ENCODE measurements around the gene ANK2. TPM values are rescaled to one million over a fixed set of nuclear protein-coding genes. Genes with fewer than 3 reads are reported as not detected.

The ANK2 gene
- total RNA-seq, 2 experiments from 2014 or later = 0.36 TPM; not detected in 1

GRCh38 chr4:113173793-113174264, 124.4 kb downstream of the ANK2 start:
- no peak overlapping the region for H3K27ac ChIP-seq (ENCODE audit: low read depth in 1 of 2, low read length in 2 of 2)
- no peak overlapping the region for H3K4me3 ChIP-seq (ENCODE audit: low read length)
- CTCF ChIA-PET = no interaction called here
- no peaks in the 10 kb centered on the region for H3K4me1 ChIP-seq (ENCODE audit: insufficient read depth, low read length)
- POLR2A ChIA-PET = no interaction called here
- ATAC-seq (ENCODE audit: poor library complexity) (no peak), DNase-seq (no peak)
- H3K9me3 Mint-ChIP-seq = no peaks in the 10 kb centered on the region
- no peaks in the 10 kb centered on the region for H3K36me3 Mint-ChIP-seq (ENCODE audit: low read depth)
- intact Hi-C loops (cut with DNase I, micrococcal nuclease) = no loop called here
- no peak for TF ChIP-seq CTCF (IDR thresholded peaks at IDR 0.05)
- H3K36me3 ChIP-seq (ENCODE audit: insufficient read depth, low read length) = no peaks in the 10 kb centered on the region
- no peak overlapping the region for H3K27ac Mint-ChIP-seq
- no peaks in the 10 kb centered on the region for H3K27me3 ChIP-seq (ENCODE audit: control insufficient read depth in 1 of 2, insufficient read depth in 2 of 2, low read length in 2 of 2)
- H3K9me3 ChIP-seq (ENCODE audit: control insufficient read depth in 1 of 2, insufficient read depth in 1 of 2, low read length in 2 of 2) = peaks cover 0 to 4% of the 10 kb centered on the region in 2 experiments
- H3K27me3 Mint-ChIP-seq = peaks cover 16% of the 10 kb centered on the region
- H3K4me3 Mint-ChIP-seq = no peak overlapping the region
- H3K4me1 Mint-ChIP-seq (ENCODE audit: low read depth) = no peaks in the 10 kb centered on the region

- no peaks in the 10 kb centered on the region for H3K36me3 Mint-ChIP-seq (ENCODE audit: low read depth)
- POLR2A ChIA-PET = no interaction called here
- Histone ChIP-seq H3K4me3 (ENCODE audit: low read length) (no peak overlapping the region), H3K36me3 (ENCODE audit: insufficient read depth, low read length) (no peaks in the 10 kb centered on the region), H3K27me3 (ENCODE audit: control insufficient read depth in 1 of 2, insufficient read depth in 2 of 2, low read length in 2 of 2) (no peaks in the 10 kb centered on the region), H3K9me3 (ENCODE audit: control insufficient read depth in 1 of 2, insufficient read depth in 1 of 2, low read length in 2 of 2) (peaks cover 0 to 4% of the 10 kb centered on the region in 2 experiments), H3K27ac (ENCODE audit: low read depth in 1 of 2, low read length in 2 of 2) (no peak overlapping the region), H3K4me1 (ENCODE audit: insufficient read depth, low read length) (no peaks in the 10 kb centered on the region)
- H3K4me1 Mint-ChIP-seq (ENCODE audit: low read depth) = no peaks in the 10 kb centered on the region
- H3K4me3 Mint-ChIP-seq = no peak overlapping the region
- DNase-seq (no peak), ATAC-seq (ENCODE audit: poor library complexity) (no peak)
- CTCF ChIA-PET = no interaction called here
- no peak for TF ChIP-seq CTCF (IDR thresholded peaks at IDR 0.05)
- no peaks in the 10 kb centered on the region for H3K9me3 Mint-ChIP-seq
- H3K27me3 Mint-ChIP-seq = peaks cover 3% of the 10 kb centered on the region
- H3K27ac Mint-ChIP-seq = no peak overlapping the region
- intact Hi-C loops (cut with DNase I, micrococcal nuclease) = no loop called here
Observed at GRCh38 chr4:113179091-113179490, 129.6 kb downstream of the ANK2 start.

- Mint-ChIP-seq H3K27ac (no peak overlapping the region), H3K9me3 (no peaks in the 10 kb centered on the region), H3K27me3 (peaks cover 3% of the 10 kb centered on the region), H3K36me3 (ENCODE audit: low read depth) (no peaks in the 10 kb centered on the region), H3K4me3 (no peak overlapping the region), H3K4me1 (ENCODE audit: low read depth) (no peaks in the 10 kb centered on the region)
- no peak for ATAC-seq (ENCODE audit: poor library complexity)
- no peak overlapping the region for H3K27ac ChIP-seq (ENCODE audit: low read depth in 1 of 2, low read length in 2 of 2)
- no peaks in the 10 kb centered on the region for H3K36me3 ChIP-seq (ENCODE audit: insufficient read depth, low read length)
- H3K4me1 ChIP-seq (ENCODE audit: insufficient read depth, low read length) = no peaks in the 10 kb centered on the region
- intact Hi-C loops (cut with DNase I, micrococcal nuclease) = no loop called here
- no peak for TF ChIP-seq CTCF (IDR thresholded peaks at IDR 0.05)
- H3K9me3 ChIP-seq (ENCODE audit: control insufficient read depth in 1 of 2, insufficient read depth in 1 of 2, low read length in 2 of 2) = peaks cover 0 to 4% of the 10 kb centered on the region in 2 experiments
- DNase-seq = no peak
- H3K27me3 ChIP-seq (ENCODE audit: control insufficient read depth in 1 of 2, insufficient read depth in 2 of 2, low read length in 2 of 2) = no peaks in the 10 kb centered on the region
- CTCF ChIA-PET = no interaction called here
- POLR2A ChIA-PET = no interaction called here
- H3K4me3 ChIP-seq (ENCODE audit: low read length) = no peak overlapping the region
Observed at GRCh38 chr4:113179996-113180395, 130.5 kb downstream of the ANK2 start.

Measured in CD4-positive, alpha-beta T cell (primary cell).